ENCODE data around the gene CDC42EP2.

Gene CDC42EP2

GRCh38 chr11:65290448-65291165 is 24.1 kb upstream of the CDC42EP2 start:
- DNase-seq (ENCODE audit: low read depth, low spot score) = no peak
- Histone ChIP-seq H3K4me3 (ENCODE audit: insufficient read length, low read depth) (no peak overlapping the region), H3K9ac (ENCODE audit: insufficient read length, low read depth) (no peak overlapping the region), H3K4me1 (ENCODE audit: insufficient read depth, insufficient read length) (peaks cover 12% of the 10 kb centered on the region), H3K9me3 (ENCODE audit: insufficient read depth, low read length) (no peaks in the 10 kb centered on the region), H3K36me3 (ENCODE audit: insufficient read depth, insufficient read length, low read length) (peaks cover 90% of the 10 kb centered on the region), H3K27me3 (ENCODE audit: insufficient read depth, insufficient read length) (no peaks in the 10 kb centered on the region)
- TF ChIP-seq YY1 (IDR thresholded peaks at IDR 0.05; ENCODE audit: insufficient read depth, insufficient read length) (no peak), SUZ12 (IDR thresholded peaks at IDR 0.05; ENCODE audit: extremely low read depth, insufficient read depth, insufficient read length) (no peak), ZNF274 (IDR thresholded peaks at IDR 0.05; ENCODE audit: low read depth, low read length) (no peak)

GRCh38 chr11:65291613-65292012 is 23.1 kb upstream of the CDC42EP2 start:
- Histone ChIP-seq H3K4me3 (ENCODE audit: insufficient read length, low read depth) (peak overlapping the region; percentile 9), H3K4me1 (ENCODE audit: insufficient read depth, insufficient read length) (peaks cover 12% of the 10 kb centered on the region), H3K27me3 (ENCODE audit: insufficient read depth, insufficient read length) (no peaks in the 10 kb centered on the region), H3K9me3 (ENCODE audit: insufficient read depth, low read length) (no peaks in the 10 kb centered on the region), H3K9ac (ENCODE audit: insufficient read length, low read depth) (peak overlapping the region; percentile 57), H3K36me3 (ENCODE audit: insufficient read depth, insufficient read length, low read length) (peaks cover 90% of the 10 kb centered on the region)
- DNase-seq (ENCODE audit: low read depth, low spot score) = no peak
- TF ChIP-seq YY1 (IDR thresholded peaks at IDR 0.05; ENCODE audit: insufficient read depth, insufficient read length) (no peak), SUZ12 (IDR thresholded peaks at IDR 0.05; ENCODE audit: extremely low read depth, insufficient read depth, insufficient read length) (no peak), ZNF274 (IDR thresholded peaks at IDR 0.05; ENCODE audit: low read depth, low read length) (no peak)

GRCh38 chr11:65292890-65293289 is 21.8 kb upstream of the CDC42EP2 start:
- no peaks in the 10 kb centered on the region for H3K27me3 ChIP-seq (ENCODE audit: insufficient read depth, insufficient read length)
- H3K4me1 ChIP-seq (ENCODE audit: insufficient read depth, insufficient read length) = peaks cover 12% of the 10 kb centered on the region
- no peak for DNase-seq (ENCODE audit: low read depth, low spot score)
- no peak for TF ChIP-seq ZNF274 (IDR thresholded peaks at IDR 0.05; ENCODE audit: low read depth, low read length)
- no peak for TF ChIP-seq SUZ12 (IDR thresholded peaks at IDR 0.05; ENCODE audit: extremely low read depth, insufficient read depth, insufficient read length)
- TF ChIP-seq YY1 (IDR thresholded peaks at IDR 0.05; ENCODE audit: insufficient read depth, insufficient read length) = no peak
- peaks cover 88% of the 10 kb centered on the region for H3K36me3 ChIP-seq (ENCODE audit: insufficient read depth, insufficient read length, low read length)
- no peak overlapping the region for H3K4me3 ChIP-seq (ENCODE audit: insufficient read length, low read depth)
- no peaks in the 10 kb centered on the region for H3K9me3 ChIP-seq (ENCODE audit: insufficient read depth, low read length)
- H3K9ac ChIP-seq (ENCODE audit: insufficient read length, low read depth) = no peak overlapping the region

GRCh38 chr11:65293909-65294381 is 20.7 kb upstream of the CDC42EP2 start:
- Histone ChIP-seq H3K4me1 (ENCODE audit: insufficient read depth, insufficient read length) (peaks cover 12% of the 10 kb centered on the region), H3K27me3 (ENCODE audit: insufficient read depth, insufficient read length) (no peaks in the 10 kb centered on the region), H3K4me3 (ENCODE audit: insufficient read length, low read depth) (no peak overlapping the region), H3K36me3 (ENCODE audit: insufficient read depth, insufficient read length, low read length) (peaks cover 89% of the 10 kb centered on the region), H3K9me3 (ENCODE audit: insufficient read depth, low read length) (no peaks in the 10 kb centered on the region), H3K9ac (ENCODE audit: insufficient read length, low read depth) (no peak overlapping the region)
- TF ChIP-seq YY1 (IDR thresholded peaks at IDR 0.05; ENCODE audit: insufficient read depth, insufficient read length) = no peak
- no peak for TF ChIP-seq ZNF274 (IDR thresholded peaks at IDR 0.05; ENCODE audit: low read depth, low read length)
- TF ChIP-seq SUZ12 (IDR thresholded peaks at IDR 0.05; ENCODE audit: extremely low read depth, insufficient read depth, insufficient read length) = no peak
- DNase-seq (ENCODE audit: low read depth, low spot score) = no peak

GRCh38 chr11:65295001-65295400 is 19.7 kb upstream of the CDC42EP2 start:
- Histone ChIP-seq H3K27me3 (ENCODE audit: insufficient read depth, insufficient read length) (no peaks in the 10 kb centered on the region), H3K36me3 (ENCODE audit: insufficient read depth, insufficient read length, low read length) (peaks cover 91% of the 10 kb centered on the region), H3K4me1 (ENCODE audit: insufficient read depth, insufficient read length) (peaks cover 12% of the 10 kb centered on the region), H3K4me3 (ENCODE audit: insufficient read length, low read depth) (no peak overlapping the region), H3K9me3 (ENCODE audit: insufficient read depth, low read length) (no peaks in the 10 kb centered on the region), H3K9ac (ENCODE audit: insufficient read length, low read depth) (no peak overlapping the region)
- TF ChIP-seq YY1 (IDR thresholded peaks at IDR 0.05; ENCODE audit: insufficient read depth, insufficient read length) (no peak), ZNF274 (IDR thresholded peaks at IDR 0.05; ENCODE audit: low read depth, low read length) (no peak), SUZ12 (IDR thresholded peaks at IDR 0.05; ENCODE audit: extremely low read depth, insufficient read depth, insufficient read length) (no peak)
- no peak for DNase-seq (ENCODE audit: low read depth, low spot score)

GRCh38 chr11:65295571-65296341 is 18.9 kb upstream of the CDC42EP2 start:
- H3K9me3 ChIP-seq (ENCODE audit: insufficient read depth, low read length) = no peaks in the 10 kb centered on the region
- no peak overlapping the region for H3K9ac ChIP-seq (ENCODE audit: insufficient read length, low read depth)
- no peaks in the 10 kb centered on the region for H3K27me3 ChIP-seq (ENCODE audit: insufficient read depth, insufficient read length)
- H3K4me1 ChIP-seq (ENCODE audit: insufficient read depth, insufficient read length) = peaks cover 11% of the 10 kb centered on the region
- H3K36me3 ChIP-seq (ENCODE audit: insufficient read depth, insufficient read length, low read length) = peaks cover 89% of the 10 kb centered on the region
- DNase-seq (ENCODE audit: low read depth, low spot score) = no peak
- TF ChIP-seq SUZ12 (IDR thresholded peaks at IDR 0.05; ENCODE audit: extremely low read depth, insufficient read depth, insufficient read length) (no peak), ZNF274 (IDR thresholded peaks at IDR 0.05; ENCODE audit: low read depth, low read length) (no peak), YY1 (IDR thresholded peaks at IDR 0.05; ENCODE audit: insufficient read depth, insufficient read length) (no peak)
- H3K4me3 ChIP-seq (ENCODE audit: insufficient read length, low read depth) = no peak overlapping the region
